OCI-LY1 (cell line): ENCODE measurements around the gene PLEKHG3.

Experiments used
- CTCF ChIP-seq: fragments of 200-600 bp; sonication (generic), shearing (Covaris generic); IDR thresholded peaks from 2 replicates; pipeline ENCODE4 v1.5.1; 2017; ENCODE audit warnings: mild to moderate bottlenecking, antibody characterized with exemption, low read length, moderate library complexity, mixed read lengths
- EZH2 ChIP-seq: fragments of 200-600 bp; sonication (generic), shearing (Covaris generic); IDR thresholded peaks from 2 replicates; pipeline ENCODE4 v1.8.0; 2017; ENCODE audit warnings: borderline replicate concordance, mixed run types, mild to moderate bottlenecking, antibody characterized with exemption, low read length, moderate library complexity, mixed read lengths

- no peak for TF ChIP-seq CTCF
- TF ChIP-seq EZH2, result no peak
Observed at GRCh38 chr14:64774272-64774671, 70.0 kb downstream of the PLEKHG3 start.
